Endothelial cell of umbilical vein (primary cell): ENCODE measurements around the gene FUCA2. TPM values are rescaled to one million over a fixed set of nuclear protein-coding genes. Genes with fewer than 3 reads are reported as not detected.

Experiments used
- BruUV-seq: library from RNA; stranded (reverse); fragments of 400-500 nt; replicated peaks from 2 replicates; lab custom pipeline; 2021; lab: Mats Ljungman, UMichigan
- CTCF ChIA-PET: fragments of 300-600, 350-600 bp; sonication (Branson Sonifier 250); formaldehyde crosslinking; loops from one replicate; lab custom pipeline; 2021; ENCODE audit warnings: antibody characterized with exemption, inconsistent platforms; lab: Charles Lee
- POLR2A ChIA-PET: fragments of 300-600, 350-600 bp; sonication (Branson Sonifier 250); formaldehyde crosslinking; loops from one replicate; lab custom pipeline; 2021; ENCODE audit warnings: antibody characterized with exemption, inconsistent platforms; lab: Charles Lee
- DNase-seq: peaks from one replicate; pipeline ENCODE4 v3.0.0-alpha.2; 2011; ENCODE audit warnings: low read depth, low spot score
- FAIRE-seq: peaks from 2 replicates; lab custom pipeline; 2011; peaks lifted over from hg19 to GRCh38; lab: Jason Lieb, UNC
- H2AFZ ChIP-seq: 2 replicates; pipeline ENCODE4 v1.6.0; 2012; ENCODE audit warnings: low read depth, low read length, control low read depth, inconsistent platforms
- H3K27ac ChIP-seq: 2 replicates; pipeline ENCODE4 v1.5.1; 2011; ENCODE audit warnings: low read depth, mild to moderate bottlenecking, control low read depth, low read length, moderate library complexity; ENCODE audit not compliant: insufficient read depth
- H3K27me3 ChIP-seq, 2 experiments: 2 replicates each; pipeline versions ENCODE4 v1.6.0 to v1.6.1; 2011; ENCODE audit warnings: low read length in 2 of 2, mixed read lengths in 1 of 2; ENCODE audit not compliant: control insufficient read depth in 2 of 2, insufficient read depth in 2 of 2
- H3K36me3 ChIP-seq, 2 experiments: 2 replicates in 1 of 2; 3 replicates in 1 of 2; pipeline ENCODE4 v1.5.1; 2011; ENCODE audit warnings: low read length in 2 of 2, mild to moderate bottlenecking in 1 of 2, moderate library complexity in 1 of 2; ENCODE audit not compliant: control insufficient read depth in 2 of 2, insufficient read depth in 2 of 2; ENCODE audit errors: extremely low read depth in 1 of 2
- H3K4me1 ChIP-seq: 3 replicates; pipeline ENCODE4 v1.5.1; 2011; ENCODE audit warnings: mild to moderate bottlenecking, low read length; ENCODE audit not compliant: control insufficient read depth, insufficient read depth; ENCODE audit errors: extremely low read depth
- H3K4me2 ChIP-seq: 2 replicates; pipeline ENCODE4 v1.6.1; 2011; ENCODE audit warnings: low read length, control low read depth, mixed read lengths; ENCODE audit not compliant: insufficient read depth
- H3K4me3 ChIP-seq, 3 experiments: fragments of 200-600 bp in 1 of 3; sonication (generic), shearing (Covaris generic) in 1 of 3; replicated peaks in 1 of 3; 2 replicates each; pipeline ENCODE4 v1.5.1; 2011 to 2016; ENCODE audit warnings: control low read depth in 3 of 3, low read length in 3 of 3, mild to moderate bottlenecking in 2 of 3, inconsistent platforms in 1 of 3, low read depth in 1 of 3, moderate library complexity in 1 of 3; ENCODE audit not compliant: insufficient read depth in 1 of 3
- H3K79me2 ChIP-seq: 2 replicates; pipeline ENCODE4 v1.6.0; 2012; ENCODE audit warnings: low read length, inconsistent platforms; ENCODE audit not compliant: control insufficient read depth, insufficient read depth
- H3K9ac ChIP-seq: replicated peaks from 2 replicates; pipeline ENCODE3; 2011; ENCODE audit warnings: low read length, control low read depth; ENCODE audit not compliant: insufficient read depth; ENCODE audit errors: extremely low read depth
- H3K9me1 ChIP-seq: replicated peaks from 3 replicates; pipeline ENCODE4 v1.6.0; 2011; ENCODE audit warnings: mild to moderate bottlenecking, low read length; ENCODE audit not compliant: control insufficient read depth, insufficient read depth; ENCODE audit errors: extremely low read depth
- H3K9me3 ChIP-seq: replicated peaks from 2 replicates; pipeline ENCODE4 v1.5.1; 2012; ENCODE audit warnings: low read length, inconsistent platforms; ENCODE audit not compliant: control insufficient read depth, insufficient read depth
- H4K20me1 ChIP-seq: replicated peaks from 2 replicates; pipeline ENCODE3; 2011; ENCODE audit warnings: mild to moderate bottlenecking, low read length; ENCODE audit not compliant: control insufficient read depth, insufficient read depth; ENCODE audit errors: extremely low read depth
- CTCF ChIP-seq, 2 donors: IDR thresholded peaks; 1 replicate in 1 of 2; 2 replicates in 1 of 2; pipeline ENCODE4 v1.5.1; 2011; ENCODE audit warnings: low read length in 2 of 2, mild to moderate bottlenecking in 2 of 2, moderate library complexity in 2 of 2, control low read depth in 1 of 2, inconsistent platforms in 1 of 2, low read depth in 1 of 2; ENCODE audit not compliant: insufficient read depth in 1 of 2; ENCODE audit errors: extremely low read depth in 1 of 2
- EZH2 ChIP-seq: IDR thresholded peaks from 2 replicates; pipeline ENCODE4 v1.6.1; 2012; ENCODE audit warnings: borderline replicate concordance, low read depth, mild to moderate bottlenecking, moderate library complexity, low read length, inconsistent platforms; ENCODE audit not compliant: severe bottlenecking
- JUN ChIP-seq: IDR thresholded peaks from 2 replicates; pipeline ENCODE4 v1.6.1; 2011; ENCODE audit warnings: borderline replicate concordance, low read depth; ENCODE audit not compliant: insufficient read length, insufficient read depth
- POLR2A ChIP-seq: IDR thresholded peaks from 2 replicates; pipeline ENCODE4 v1.6.1; 2012; ENCODE audit warnings: low read depth, mild to moderate bottlenecking, control low read depth, low read length
- POLR2AphosphoS5 ChIP-seq: IDR thresholded peaks from 2 replicates; pipeline ENCODE4 v1.6.1; 2012; ENCODE audit warnings: low read depth, mild to moderate bottlenecking, control low read depth, low read length, moderate library complexity; ENCODE audit not compliant: insufficient read depth
- dilution Hi-C: fragments of 300-500 bp; cut with MboI; formaldehyde crosslinking; loops from one replicate; pipeline ENCODE4 v1.15.0; 2019; ENCODE audit warnings: low sequenced_read_pairs; ENCODE audit not compliant: extremely low pct_ligation_motif_present
- intact Hi-C: fragments of 100-400 bp; cut with micrococcal nuclease; formaldehyde crosslinking; loops from one replicate; pipeline ENCODE4 v1.10.0; 2022
- polyA plus RNA-seq, 4 experiments: library from polyadenylated mRNA; depleted of rRNA in 3 of 4; stranded (reverse) in 3 of 4; unstranded in 1 of 4; fragments of >200 nt; gene quantifications; 2 replicates each; pipeline versions ENCODE4 v1.2.1 to v1.2.3, GENCODE V29; 2011 to 2012; ENCODE audit warnings: missing spikeins in 1 of 4
- total RNA-seq: library from RNA; stranded (reverse); gene quantifications from 2 replicates; pipeline ENCODE4 v1.2.3, GENCODE V29; 2021

The FUCA2 gene
- total and polyA plus RNA-seq, 2 donors (not counting 3 experiments of a cell fraction or from before 2014, with no cell fraction given) = 29.7 to 80.9 TPM

GRCh38 chr6:143536461-143536865, 24.9 kb upstream of the FUCA2 start:
- no peaks in the 10 kb centered on the region for H3K4me1 ChIP-seq
- peak overlapping the region; percentile 72 for H3K4me2 ChIP-seq
- H4K20me1 ChIP-seq = no peaks in the 10 kb centered on the region
- H3K9me1 ChIP-seq = no peaks in the 10 kb centered on the region
- no peak overlapping the region for H3K9ac ChIP-seq
- H3K4me3 ChIP-seq = peak overlapping the region; percentile 18 to 38 (median 30)
- intact Hi-C loops (loop anchor here (1.0 kb wide), 1 partner anchor 86 kb away; the partner anchor contains the start of genes ADAT2 and PEX3), dilution Hi-C loops (no loop called here)
- DNase-seq (peak; percentile 34), FAIRE-seq (peak; percentile 71)
- ChIA-PET CTCF (interaction anchor here (1.2 to 2.2 kb wide), 4 partner anchors 14 to 24 kb away, joined by 5 to 10 read pairs (median 6); no protein-coding TSS in a partner anchor), POLR2A (no interaction called here)
- TF ChIP-seq POLR2AphosphoS5 (no peak), POLR2A (peak; percentile 40)
- peaks cover 5% of the 10 kb centered on the region in 2 experiments for H3K27me3 ChIP-seq
- no peaks in the 10 kb centered on the region for H3K36me3 ChIP-seq
- no peaks in the 10 kb centered on the region for H3K9me3 ChIP-seq
- no TSS peak for BruUV-seq
- H3K27ac ChIP-seq = no peak overlapping the region
- H2AFZ ChIP-seq = peak overlapping the region; percentile 57
- peaks cover 2% of the 10 kb centered on the region for H3K79me2 ChIP-seq

GRCh38 chr6:143535189-143535614, 23.7 kb upstream of the FUCA2 start:
- no TSS peak for BruUV-seq
- Histone ChIP-seq H3K79me2 (peaks cover 2% of the 10 kb centered on the region), H3K36me3 (no peaks in the 10 kb centered on the region), H3K27ac (no peak overlapping the region), H3K9ac (no peak overlapping the region), H3K9me1 (no peaks in the 10 kb centered on the region), H3K4me3 (no peak overlapping the region), H3K27me3 (peaks cover 5 to 10% of the 10 kb centered on the region in 2 experiments), H4K20me1 (no peaks in the 10 kb centered on the region), H3K4me1 (no peaks in the 10 kb centered on the region), H2AFZ (no peak overlapping the region), H3K9me3 (no peaks in the 10 kb centered on the region), H3K4me2 (no peak overlapping the region)
- ChIA-PET CTCF (interaction anchor here (1.0 to 1.7 kb wide), 3 partner anchors 19 to 478 kb away, joined by 3 to 8 read pairs (median 3); no protein-coding TSS in a partner anchor), POLR2A (no interaction called here)
- dilution Hi-C loops (no loop called here), intact Hi-C loops (no loop called here)
- FAIRE-seq (no peak), DNase-seq (no peak)
- no peak for TF ChIP-seq JUN
- no peak for TF ChIP-seq CTCF (IDR thresholded peaks at IDR 0.05; ENCODE audit: extremely low read depth in 1 of 2, insufficient read depth in 1 of 2, low read depth in 1 of 2, low read length in 2 of 2)
- TF ChIP-seq EZH2 = no peak
